HG03558 (cell line): Measurements from ENCODE around the gene SNU13.
"Not testable (repeated sequence)": the region's sequence is repeated elsewhere in the genome, so short reads cannot be mapped to it uniquely, and the experiment has no call there.

Source experiments
- ATAC-seq: cut with Tn5 transposase; IDR thresholded peaks from one replicate; pipeline ENCODE4 v1.9.1; 2021; ENCODE audit warnings: moderate number of reproducible peaks; ENCODE audit not compliant: unreplicated experiment; ENCODE audit errors: extremely low read depth

The SNU13 gene

DNA sequence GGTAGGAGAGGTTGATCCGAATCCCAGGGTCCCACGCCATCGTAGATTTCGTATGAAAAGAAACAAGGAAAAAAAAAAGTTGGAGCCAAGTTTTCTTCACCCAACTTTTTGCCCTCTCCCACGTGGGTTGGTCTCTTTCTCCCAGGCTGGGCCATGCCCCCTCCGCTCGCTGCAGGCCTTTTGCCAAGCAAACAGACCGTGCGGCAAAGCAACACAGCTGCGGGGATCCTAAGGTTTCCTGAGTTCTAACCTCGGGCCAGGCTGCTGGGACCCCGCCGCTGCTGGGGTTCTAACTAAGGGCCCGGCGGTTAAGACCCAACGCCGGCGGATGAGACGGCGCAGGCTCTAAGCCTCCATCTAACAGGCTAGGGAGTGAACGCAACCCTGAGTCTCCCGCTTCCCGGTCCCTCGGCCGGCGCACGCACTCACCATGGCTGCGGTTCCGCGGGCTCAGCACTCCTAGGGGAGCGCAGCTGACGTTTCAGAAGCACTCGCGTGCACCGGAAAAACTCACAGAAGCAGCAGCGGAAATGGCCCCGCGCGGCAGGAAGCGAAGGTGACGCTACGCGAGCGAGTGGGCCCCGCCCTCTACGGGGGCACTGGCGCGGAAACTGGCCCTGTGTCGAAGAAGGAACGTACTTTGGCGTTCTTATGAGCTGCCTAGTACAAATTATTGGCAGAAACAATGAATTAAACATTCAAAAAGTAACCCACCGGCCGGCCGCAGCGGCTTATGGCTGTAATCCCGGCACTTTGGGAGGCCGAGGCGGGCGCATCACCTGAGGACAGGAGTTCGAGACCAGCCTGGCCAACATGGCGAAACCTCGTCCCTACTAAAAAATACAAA lies at the start of gene SNU13:
TSS of gene SNU13 (minus strand) at position 503 of the 847 bp plus-strand sequence. CDS start at position 432, 71 bp downstream.
- no peak for ATAC-seq

DNA sequence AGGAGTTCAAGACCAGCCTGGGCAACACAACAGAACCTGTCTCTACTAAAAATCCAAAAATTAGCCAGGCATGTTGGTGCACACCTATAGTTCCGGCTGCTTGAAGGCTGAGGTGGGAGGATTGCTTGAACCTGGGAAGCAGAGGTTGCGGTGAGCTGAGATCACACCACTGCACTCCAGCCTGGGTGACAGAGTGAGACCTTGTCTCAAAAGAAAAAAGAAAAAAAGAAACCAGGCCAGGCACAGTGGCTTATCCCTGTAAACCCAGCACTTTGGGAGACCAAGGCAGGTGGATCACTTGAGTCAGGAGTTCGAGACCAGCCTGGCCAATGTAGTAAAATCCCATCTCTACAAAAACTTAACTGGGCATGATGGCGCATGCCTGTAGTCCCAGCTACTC lies 44.6 kb upstream of the SNU13 start:
- not testable (repeated sequence) for ATAC-seq

DNA sequence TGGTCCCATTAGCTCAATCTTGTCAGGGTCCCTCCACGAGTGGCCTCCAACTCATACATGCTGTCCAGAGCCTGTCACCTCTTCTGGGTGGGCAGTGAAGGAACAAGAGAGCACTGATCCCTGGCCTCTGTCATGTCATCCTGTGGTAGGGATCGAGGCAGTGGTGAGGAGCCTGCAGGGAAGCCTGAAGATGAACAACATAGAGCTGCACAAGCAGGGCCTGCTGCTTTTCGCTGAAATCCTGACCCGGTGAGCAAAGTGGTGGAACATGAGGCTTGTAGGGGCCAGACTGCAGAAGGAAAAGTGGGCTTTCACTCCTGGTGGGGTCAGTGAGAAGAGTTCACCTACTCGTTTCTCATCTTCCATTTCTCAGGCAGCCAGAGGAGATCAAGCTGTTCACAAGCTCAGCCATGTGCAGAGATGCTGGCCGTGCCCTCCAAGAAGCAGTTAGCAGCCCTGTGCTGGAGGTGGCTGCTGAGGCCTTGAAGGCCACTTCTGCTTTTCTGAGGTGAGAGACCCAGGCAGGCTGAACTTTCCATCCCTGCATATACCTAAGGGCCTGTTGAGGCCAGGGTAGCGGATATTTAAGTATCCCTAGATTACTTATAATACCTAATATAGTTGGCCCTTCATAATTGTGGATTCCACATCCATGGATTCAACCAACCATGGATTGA lies 43.6 kb upstream of the SNU13 start:
- ATAC-seq: no peak

DNA sequence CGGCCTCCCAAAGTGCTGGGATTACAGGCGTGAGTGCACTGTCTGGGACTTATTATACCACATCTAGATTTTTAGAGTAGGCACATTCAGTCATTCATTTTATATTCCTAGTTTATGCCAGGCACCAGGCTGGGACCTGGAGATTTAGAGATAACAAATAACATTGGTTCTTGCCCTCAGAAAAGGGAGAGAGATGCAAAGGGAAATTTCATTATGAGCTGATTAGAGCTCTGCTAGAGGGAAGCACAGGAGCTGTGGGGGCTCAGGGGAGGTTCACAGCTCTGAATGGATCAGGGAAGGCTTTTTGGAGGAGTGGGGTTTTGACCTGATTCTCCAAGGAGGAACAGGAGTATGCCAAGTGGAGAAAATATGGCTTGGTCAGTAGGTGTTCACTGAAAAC lies 42.9 kb upstream of the SNU13 start:
- ATAC-seq: no peak

DNA sequence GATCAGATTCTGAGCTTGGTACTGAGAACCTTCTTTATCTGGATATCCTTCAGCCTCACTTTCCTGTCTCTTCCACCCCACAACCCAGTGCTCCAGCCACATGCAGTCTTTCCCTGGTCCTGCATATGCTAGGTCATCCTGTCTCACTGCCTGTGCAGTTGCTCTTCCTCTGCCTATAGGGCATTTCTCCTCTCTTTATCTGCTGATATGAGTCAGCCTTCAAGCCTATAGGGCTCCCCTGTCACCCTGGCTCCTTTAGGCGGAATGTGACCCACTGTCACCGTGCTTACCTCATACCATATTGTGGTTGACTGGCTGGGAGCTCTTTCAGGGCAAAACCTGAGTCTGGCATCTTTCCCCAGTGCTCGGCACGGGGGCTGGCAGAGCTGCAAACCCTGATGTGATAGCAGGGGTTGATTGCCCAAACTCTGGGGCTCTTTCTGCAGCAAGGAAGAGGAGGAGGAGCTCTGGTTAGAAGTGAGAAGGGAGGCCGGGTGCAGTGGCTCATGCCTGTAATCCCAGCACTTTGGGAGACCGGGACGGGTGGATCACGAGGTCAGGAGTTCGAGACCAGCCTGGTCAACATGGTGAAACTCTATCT lies 36.9 kb upstream of the SNU13 start:
- ATAC-seq: no peak

DNA sequence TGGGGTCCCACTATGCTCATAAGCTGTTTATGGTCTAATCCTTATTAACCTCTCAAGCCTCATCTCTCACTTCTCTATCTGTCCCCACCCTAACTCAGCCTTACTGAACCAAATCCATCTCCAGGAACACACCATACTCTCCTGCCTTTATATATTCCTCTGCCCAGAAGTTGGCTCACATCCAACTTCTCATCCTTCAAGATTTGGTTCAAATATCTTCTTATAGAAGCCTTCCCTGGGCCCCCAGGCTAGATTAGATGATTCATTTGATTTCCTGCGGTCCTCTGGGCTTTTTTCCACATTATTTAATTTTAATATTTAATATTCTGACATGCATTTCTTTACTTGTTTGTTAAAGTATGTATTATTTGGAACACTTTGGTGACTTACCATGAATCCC lies 33.8 kb upstream of the SNU13 start:
- ATAC-seq: no peak

DNA sequence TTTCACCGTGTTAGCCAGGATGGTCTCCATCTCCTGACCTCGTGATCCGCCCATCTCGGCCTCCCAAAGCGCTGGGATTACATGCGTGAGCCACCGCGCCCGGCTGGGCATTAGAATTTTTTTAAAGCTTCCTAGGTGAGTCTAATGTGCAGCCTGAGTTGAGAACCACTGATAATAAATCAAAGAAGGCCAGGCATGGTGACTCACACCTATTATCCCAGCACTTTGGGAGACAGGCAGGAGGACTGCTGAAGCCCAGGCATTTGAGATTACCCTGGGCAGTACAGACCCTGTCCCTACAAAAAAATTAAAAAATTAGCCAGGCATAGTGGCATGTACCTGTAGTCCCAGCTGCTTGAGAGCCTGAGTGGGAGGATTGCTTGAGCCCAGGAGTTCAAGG lies 24.3 kb upstream of the SNU13 start:
- ATAC-seq: no peak

DNA sequence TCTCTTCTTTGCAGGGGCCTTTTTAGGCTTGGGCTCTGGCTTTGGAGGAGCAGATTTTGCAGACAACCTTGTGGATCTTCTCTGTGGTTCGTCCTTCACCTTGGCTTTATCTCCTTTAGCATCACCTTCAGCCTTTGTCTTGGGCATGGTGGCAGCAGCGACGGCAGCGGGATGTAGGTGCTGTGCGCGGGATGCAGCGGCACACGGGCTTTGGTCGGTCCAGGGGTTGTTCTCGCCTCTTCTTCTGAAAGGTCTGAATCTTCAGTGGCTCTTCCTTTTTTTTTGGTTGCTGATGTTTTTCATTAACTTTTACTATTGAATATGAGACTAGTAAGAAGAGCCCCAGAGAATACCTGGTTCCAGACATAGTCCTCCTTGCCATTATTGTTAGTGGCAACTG lies 20.7 kb upstream of the SNU13 start:
- no peak for ATAC-seq

DNA sequence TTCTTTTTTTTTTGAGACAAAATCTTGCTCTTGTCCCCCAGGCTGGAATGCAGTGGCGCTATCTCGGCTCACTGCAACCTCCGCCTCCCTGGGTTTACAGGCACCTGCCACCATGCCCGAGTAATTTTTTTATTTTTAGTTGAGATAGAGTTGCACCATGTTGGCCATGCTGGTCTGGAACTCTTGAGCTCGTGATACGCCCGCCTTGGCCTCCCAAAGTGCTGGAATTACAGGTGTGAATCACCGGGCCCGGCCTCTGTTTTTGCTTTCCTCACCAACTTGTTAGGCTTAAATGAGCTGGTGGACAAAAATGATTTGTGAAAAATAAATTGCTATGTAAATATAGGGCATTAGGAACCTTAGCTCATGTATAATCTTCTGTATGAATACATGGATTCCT lies 14.1 kb upstream of the SNU13 start:
- ATAC-seq: no peak

DNA sequence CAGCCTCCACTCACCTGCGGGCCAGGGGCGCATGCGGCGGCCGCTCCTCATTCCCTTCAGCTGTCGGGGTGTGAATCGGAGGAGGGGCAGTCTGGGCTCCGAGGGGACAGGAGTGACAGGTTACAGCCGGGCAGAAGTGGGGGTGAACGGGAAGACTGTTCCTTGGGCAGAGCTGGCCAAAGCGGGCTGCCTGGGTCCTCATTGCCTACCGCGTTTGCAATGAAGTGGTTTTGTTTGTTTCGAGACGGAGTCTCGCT lies 11.4 kb upstream of the SNU13 start:
- no peak for ATAC-seq

DNA sequence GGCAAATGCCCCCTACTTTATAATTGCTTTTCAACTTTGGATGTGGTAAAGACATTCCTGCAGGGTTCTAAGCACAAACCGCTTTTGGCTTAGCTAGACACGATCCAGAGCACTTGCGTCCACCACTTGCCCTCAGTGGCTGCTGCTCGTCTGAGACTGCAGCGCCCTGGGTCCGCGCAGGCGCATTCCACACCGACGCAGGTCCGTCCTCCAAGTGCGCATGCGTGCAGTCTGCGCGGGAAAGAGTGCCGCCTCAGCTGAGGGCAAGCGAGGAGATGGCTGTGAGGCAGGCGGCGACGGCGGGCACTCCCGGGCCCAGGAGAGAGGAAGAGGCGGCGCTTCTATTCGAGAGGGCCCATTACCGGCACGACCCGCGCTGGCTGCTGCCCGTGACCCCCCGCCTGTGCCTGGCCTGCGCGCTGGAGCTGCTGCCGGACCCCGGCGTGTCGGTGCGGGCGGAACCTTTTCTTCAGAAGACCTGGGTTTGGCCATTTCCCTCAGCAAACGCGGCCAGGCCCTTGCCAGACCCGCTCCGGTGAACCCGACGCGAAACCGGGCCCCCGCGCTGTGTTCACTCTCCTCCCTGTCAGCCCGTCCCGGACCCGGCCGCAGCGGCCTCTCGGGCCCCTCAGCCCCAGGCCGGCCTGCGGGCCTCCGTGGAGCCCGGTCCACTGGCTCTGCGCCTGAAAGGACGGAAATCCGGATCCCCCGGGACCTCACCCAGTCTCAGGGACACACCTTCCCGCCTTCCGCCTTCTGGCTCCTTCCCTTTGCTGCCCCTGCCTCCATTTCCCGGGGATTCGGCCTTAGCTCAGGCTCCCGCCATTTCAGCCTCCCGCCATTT lies 10.8 kb upstream of the SNU13 start, which contains the start of gene MEI1:
TSS of gene MEI1 (plus strand) at position 240 of the 844 bp plus-strand sequence. CDS start at position 276, 36 bp downstream.
- ATAC-seq: no peak

DNA sequence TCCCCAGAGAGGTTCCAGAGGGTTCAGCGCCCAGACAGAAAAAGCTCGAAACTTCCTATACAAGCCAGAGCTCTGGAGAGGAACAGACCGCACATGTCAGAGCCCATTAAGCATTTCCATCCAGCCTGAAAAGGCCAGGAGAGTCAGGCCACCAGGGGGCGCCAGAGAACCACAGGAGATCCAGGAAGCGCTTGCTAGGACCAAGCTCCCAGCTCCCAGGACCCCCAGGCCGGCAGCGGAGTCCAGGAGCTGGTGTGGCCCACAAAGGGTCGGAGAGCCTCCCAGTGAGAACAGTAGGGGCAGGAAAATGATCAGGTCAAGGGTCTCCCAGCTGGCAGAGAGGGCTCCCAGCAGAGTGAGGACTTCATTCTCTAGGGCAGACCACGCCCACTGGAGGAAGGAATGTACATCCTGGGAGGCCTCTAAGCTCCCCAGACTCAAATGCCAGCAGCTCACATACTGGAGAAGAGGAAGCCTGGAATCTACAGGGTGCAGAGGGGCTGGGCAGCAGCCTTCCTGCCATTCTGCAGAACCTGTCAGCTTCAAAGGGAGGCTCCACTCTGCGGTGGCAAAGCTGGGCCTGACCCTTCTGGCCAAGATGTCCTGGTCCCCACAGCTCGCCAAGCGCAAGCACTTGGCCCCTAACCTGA lies 8.6 kb upstream of the SNU13 start:
- no peak for ATAC-seq

DNA sequence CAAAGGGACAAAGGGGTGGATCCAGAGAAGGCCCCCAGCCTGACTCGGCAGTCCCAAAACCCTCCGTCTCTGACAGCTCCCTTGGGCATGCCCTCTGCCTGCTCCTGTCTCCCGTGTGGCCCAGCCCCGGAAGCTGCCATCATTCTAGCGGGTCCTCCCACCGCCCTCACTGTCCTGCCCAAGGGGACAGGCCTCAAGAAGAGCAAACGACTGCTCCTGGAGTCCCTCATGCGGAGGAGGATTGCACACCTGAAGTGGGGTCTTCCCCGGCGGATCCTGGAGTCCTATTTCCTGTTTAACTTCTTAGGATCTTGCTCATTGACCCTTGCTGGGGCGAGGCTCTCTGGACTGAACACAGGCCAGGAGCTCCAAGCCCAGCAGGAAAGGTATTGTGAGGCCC lies 8.0 kb upstream of the SNU13 start:
- no peak for ATAC-seq

DNA sequence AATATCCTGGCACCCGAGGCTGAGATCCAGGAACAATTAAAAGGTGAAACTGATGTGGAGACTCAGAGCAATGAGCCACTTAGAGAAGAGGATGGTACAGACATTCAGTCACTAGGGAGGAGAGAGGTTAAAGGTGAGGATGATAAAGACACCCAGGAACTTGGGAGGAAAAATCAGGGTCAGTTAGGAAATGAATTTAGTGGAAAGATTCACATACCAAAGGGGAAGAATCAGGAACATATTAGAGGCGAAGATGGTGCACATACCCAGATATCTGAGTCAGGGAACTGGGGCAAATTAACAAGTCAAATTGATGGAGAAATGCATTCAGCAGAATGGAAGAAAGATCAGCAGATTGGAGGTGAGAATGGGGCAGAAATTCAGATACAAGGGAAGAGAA lies 6.5 kb upstream of the SNU13 start:
- no peak for ATAC-seq

DNA sequence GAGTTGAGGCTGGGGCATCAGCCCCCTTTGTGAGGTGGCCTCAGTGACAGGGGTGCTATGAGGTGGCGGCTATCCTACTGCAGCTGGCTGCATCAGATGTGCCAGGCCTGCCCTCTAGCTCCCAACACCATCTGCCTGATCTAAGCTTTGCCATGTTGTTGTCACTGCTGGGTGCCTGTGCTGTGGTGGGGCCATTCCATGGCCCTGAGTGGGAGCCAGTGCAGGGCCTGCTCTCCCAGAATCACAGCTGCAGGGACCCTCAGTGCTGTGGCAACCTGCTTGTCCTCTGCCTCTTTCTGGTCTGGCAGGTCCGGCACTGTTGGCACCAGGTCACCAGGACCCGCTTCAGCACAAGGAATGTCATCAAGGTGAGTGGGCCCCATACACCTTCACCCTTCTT lies 1.8 kb upstream of the SNU13 start:
- ATAC-seq: no peak

DNA sequence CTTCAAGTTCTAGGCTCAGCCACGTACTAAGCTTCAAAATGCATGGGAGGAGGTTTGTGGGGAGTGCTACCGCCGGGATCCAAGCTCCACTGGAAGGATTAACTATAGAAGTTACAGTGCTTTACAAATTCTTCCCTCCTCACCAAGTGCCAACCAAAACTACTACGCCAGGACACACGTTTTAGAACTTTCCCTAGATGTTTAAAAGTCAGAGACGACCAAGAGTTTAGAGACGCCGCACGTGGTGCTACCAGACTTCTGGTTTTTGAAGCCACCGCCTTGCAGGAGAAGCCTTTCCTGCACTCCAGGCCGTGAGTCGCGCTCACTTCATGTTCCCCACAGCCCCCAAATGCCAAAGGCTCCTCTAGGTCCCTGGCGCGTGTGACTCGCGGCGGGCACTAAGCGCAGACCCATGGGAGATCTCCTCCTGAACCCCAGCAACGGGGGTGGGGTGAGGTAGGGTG lies 734 bp downstream of the SNU13 start:
- no peak for ATAC-seq

DNA sequence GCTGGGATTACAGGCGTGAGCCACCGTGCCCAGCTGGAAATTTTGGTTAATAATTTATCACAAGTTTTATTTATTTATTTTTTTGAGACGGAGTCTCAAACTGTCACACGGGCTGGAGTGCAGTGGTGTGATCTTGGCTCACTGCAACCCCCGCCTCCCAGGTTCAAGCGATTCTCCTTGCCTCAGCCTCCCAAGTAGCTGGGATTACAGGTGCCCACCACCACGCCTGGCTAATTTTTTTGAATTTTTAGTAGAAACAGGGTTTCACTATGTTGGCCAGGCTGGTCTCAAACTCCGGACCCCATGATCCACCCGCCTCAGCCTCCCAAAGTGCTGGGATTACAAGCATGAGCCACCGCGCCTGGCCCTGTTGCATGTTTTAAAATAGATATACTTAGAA lies 1.8 kb downstream of the SNU13 start:
- not testable (repeated sequence) for ATAC-seq

DNA sequence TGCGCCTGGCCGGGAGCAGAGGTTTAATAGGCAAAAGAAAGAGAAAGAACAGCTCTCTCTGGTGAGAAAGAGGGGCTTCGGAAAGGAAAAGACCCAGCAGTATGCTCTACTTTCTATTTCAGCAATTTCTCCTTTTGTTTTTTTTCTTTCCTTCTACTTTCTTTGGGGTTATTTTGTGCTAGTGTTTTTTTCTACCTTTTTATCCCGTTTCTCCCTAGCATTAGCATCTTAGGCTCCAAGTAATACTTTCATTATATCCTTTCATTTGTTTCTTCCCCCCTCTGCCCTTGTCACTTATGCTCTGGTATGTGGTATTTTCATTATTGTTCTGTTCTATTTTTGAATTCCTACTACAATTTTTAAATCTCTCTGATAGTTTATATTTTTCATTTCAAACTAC lies 4.5 kb downstream of the SNU13 start:
- ATAC-seq: no peak

DNA sequence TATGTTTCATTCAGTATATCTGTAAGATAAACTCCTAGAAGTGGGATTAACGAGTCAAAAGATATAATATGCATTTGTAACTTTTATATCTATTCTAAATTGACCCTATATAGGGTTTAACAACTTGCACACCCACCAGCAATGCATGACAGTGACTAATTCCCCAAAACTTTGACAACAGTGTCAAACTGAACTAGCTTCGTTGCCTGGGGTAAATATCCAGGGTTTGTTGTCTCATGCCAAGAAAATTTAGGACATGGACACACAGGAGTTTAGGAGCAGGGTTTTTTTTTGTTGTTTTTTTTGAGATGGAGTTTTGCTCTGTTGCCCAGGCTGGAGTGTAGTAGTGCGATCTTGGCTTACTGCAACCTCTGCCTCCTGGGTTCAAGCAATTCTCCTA lies 5.1 kb downstream of the SNU13 start:
- ATAC-seq: no peak

DNA sequence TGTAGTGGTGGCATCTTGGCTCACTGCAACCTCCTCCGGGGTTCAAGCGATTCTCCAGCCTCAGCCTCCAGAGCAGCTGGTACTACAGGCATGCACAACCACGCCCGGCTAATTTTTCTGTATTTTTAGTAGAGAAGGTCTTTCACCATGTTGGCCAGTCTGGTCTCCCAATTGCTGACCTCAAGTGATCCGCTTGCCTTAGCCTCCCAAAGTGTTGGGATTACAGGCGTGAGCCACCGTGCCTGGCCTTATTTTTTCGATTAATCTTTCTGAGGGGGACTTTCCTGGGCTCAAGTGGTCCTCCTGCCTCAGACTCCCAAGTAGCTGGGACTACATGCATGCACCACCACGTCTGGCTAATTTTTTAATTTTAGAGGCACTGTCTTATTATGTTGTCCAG lies 5.6 kb downstream of the SNU13 start:
- ATAC-seq: no peak
